NCI-H460 (cell line): Measurements from ENCODE around the gene CRB1. TPM values are rescaled to one million over a fixed set of nuclear protein-coding genes. Genes with fewer than 3 reads are reported as not detected.

Experiments used
- DNase-seq: peaks from one replicate; pipeline ENCODE4 v3.0.0-alpha.2; 2016; ENCODE audit warnings: low read depth; ENCODE audit errors: extremely low read depth
- small RNA-seq, 2 experiments: library from RNA; depleted of rRNA; stranded (forward); fragments of <200 nt; gene quantifications; one replicate each; pipeline ENCODE3, GENCODE V24; 2014
- total RNA-seq: library from RNA; depleted of rRNA; stranded (reverse); fragments of >200 nt; shearing (Covaris generic); gene quantifications from 2 replicates; pipeline ENCODE4 v1.2.3, GENCODE V29; 2014; rRNA removed

Gene CRB1
- total RNA-seq, 1 experiment from 2014 or later, result 0.27 TPM

DNA sequence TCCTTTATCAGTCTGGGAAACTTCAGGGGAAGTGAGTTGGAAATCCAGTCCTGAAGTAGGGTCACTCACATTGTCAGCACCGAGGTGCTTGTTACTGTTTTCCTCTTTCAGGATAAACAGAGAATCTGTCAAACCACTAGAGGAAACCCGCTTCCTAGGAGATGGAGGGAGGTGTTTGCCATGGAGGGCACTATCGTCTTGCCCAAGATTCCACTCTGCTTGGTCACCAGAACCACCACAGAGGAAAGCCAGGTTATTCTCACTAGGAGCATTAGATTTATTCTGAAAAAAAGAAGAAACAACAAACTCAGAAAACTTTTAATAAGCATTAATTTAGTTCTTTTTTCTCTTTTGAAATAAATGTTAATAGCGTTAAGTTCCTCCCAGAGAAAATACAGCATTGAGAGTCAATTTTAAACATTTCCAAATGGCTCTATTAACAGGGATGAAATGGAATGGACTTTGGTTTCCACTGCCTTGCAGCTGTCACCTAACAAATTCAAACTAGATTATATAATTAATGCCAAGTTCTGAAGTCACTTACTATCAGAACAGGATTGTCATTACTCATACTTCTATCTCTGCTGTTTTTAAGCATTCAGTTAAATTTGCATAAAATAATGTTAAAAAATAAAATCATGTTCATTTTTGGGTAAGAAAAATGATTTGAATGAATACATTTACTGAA lies 242.8 kb downstream of the CRB1 start:
- no peak for DNase-seq

DNA sequence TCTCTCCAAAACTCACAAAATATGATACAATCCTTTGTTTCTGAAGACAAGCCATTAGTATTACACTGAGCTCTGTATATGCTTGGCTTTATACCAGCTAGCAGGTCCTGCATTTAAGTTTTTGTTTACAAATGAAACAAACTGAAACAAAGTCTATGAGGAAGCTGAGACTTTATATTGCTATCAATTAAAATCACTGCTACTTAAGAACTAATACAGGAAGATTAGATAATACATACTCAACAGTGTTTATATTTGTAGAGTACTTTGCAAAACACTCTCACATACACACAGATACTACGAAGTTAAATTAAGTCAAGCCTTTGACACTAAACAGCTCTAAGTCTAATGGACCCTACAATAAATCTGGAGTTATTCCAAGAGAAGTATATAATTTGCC lies 247.4 kb downstream of the CRB1 start:
- DNase-seq, result no peak

- DNase-seq, result peak; percentile 20
Observed at GRCh38 chr1:197519741-197520334, 251.8 kb downstream of the CRB1 start.

- DNase-seq, result peak; percentile 59
Observed at GRCh38 chr1:197521118-197521739, 253.2 kb downstream of the CRB1 start.

DNA sequence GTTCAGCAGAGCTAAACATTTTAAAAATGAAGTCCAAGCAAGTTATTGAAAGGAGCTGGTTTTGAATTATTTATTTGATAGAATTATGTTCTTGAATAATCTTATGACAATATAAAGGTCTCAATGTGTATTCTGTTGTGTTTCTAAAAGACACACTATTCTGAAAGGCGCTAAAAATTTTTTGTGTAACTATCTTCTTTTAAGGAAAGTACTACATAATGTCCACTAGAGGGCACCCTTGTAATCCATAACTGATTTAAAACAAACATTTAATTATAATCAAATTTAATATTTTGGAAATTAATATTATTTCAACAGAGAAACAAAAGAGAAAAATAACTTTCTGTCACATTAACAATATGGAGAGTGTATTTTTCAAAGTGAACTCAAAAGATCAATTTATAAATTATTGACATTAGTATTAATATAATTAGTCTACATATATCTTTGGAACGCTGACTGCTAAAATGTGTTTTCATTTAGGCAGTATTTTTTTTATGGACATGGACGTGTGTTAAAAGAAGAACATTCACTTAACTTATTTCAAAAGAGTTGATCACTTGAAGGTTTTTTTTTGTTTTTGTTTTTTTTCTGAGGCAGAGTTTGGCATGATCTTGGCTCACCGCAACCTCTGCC lies 258.8 kb downstream of the CRB1 start:
- peak; percentile 31 for DNase-seq

Small RNA genes within 50 kb of the gene (small RNA-seq; reads per million reads assigned to genes)
- 0 reads per million in 2 experiments for gene MRPS21P3

Other genes with a start within 250 kb of the CRB1 start
- 0.12 TPM in 1 of 2 replicates, not detected in the other for gene F13B, start 201.0 kb upstream of the CRB1 start, total RNA-seq
- 57.8 and 67.7 TPM in 2 replicates for gene ASPM, start 121.6 kb upstream of the CRB1 start, total RNA-seq
- 124 and 137 TPM in 2 replicates for gene ZBTB41, start 67.0 kb upstream of the CRB1 start, total RNA-seq